OCI-LY1 (cell line): ENCODE data around the gene CEP95.

ENCODE experiments used
- H2AFZ ChIP-seq: fragments of 200-600 bp; sonication (generic), shearing (Covaris generic); 2 replicates; pipeline ENCODE4 v1.6.0; 2014; ENCODE audit warnings: antibody characterized with exemption, mild to moderate bottlenecking, low read length
- H3F3A ChIP-seq: fragments of 200-600 bp; sonication (generic), shearing (Covaris generic); 2 replicates; pipeline ENCODE4 v1.6.0; 2014; ENCODE audit warnings: mild to moderate bottlenecking, antibody characterized with exemption, low read length, moderate library complexity; ENCODE audit not compliant: insufficient read depth
- H3K27ac ChIP-seq: fragments of 200-600 bp; sonication (generic); 2 replicates; pipeline ENCODE4 v1.5.1; 2014; ENCODE audit warnings: low read length, mixed run types, mild to moderate bottlenecking, low read depth; ENCODE audit not compliant: poor library complexity, severe bottlenecking
- H3K27me3 ChIP-seq: fragments of 200-600 bp; sonication (generic); 2 replicates; pipeline ENCODE4 v1.6.0; 2014; ENCODE audit warnings: antibody characterized with exemption, mild to moderate bottlenecking, low read length, moderate library complexity; ENCODE audit not compliant: insufficient read depth
- H3K36me3 ChIP-seq: fragments of 200-600 bp; sonication (generic); 2 replicates; pipeline ENCODE4 v1.6.1; 2014; ENCODE audit warnings: mild to moderate bottlenecking, antibody characterized with exemption, low read length, moderate library complexity, mixed read lengths; ENCODE audit not compliant: insufficient read depth
- H3K4me1 ChIP-seq: fragments of 200-600 bp; sonication (generic); 2 replicates; pipeline ENCODE4 v1.5.1; 2014; ENCODE audit warnings: mild to moderate bottlenecking, low read length, moderate library complexity; ENCODE audit not compliant: insufficient read depth, severe bottlenecking
- H3K4me2 ChIP-seq: fragments of 200-600 bp; sonication (generic), shearing (Covaris generic); 2 replicates; pipeline ENCODE4 v1.6.1; 2014; ENCODE audit warnings: low read length
- H3K4me3 ChIP-seq: fragments of 200-600 bp; sonication (generic); 2 replicates; pipeline ENCODE4 v1.5.1; 2014; ENCODE audit warnings: low read length, low read depth, mild to moderate bottlenecking, mixed read lengths; ENCODE audit not compliant: poor library complexity, severe bottlenecking
- H3K79me2 ChIP-seq: fragments of 200-600 bp; shearing (Covaris generic); 2 replicates; pipeline ENCODE4 v1.6.1; 2016; ENCODE audit warnings: mixed run types, low read length, mixed read lengths; ENCODE audit not compliant: insufficient read depth
- H3K9ac ChIP-seq: fragments of 200-600 bp; sonication (generic), shearing (Covaris generic); 2 replicates; pipeline ENCODE4 v1.6.1; 2014; ENCODE audit warnings: mild to moderate bottlenecking, low read length, mixed read lengths
- H3K9me2 ChIP-seq: fragments of 200-600 bp; sonication (generic), shearing (Covaris generic); 2 replicates; pipeline ENCODE4 v1.6.1; 2014; ENCODE audit warnings: low read depth, mild to moderate bottlenecking, low read length, mixed read lengths
- H3K9me3 ChIP-seq: fragments of 200-600 bp; shearing (Covaris generic); 2 replicates; pipeline ENCODE4 v1.6.1; 2014; ENCODE audit warnings: low read length, mixed read lengths
- H4K20me1 ChIP-seq: fragments of 200-600 bp; sonication (generic), shearing (Covaris generic); 2 replicates; pipeline ENCODE4 v1.6.0; 2016; ENCODE audit warnings: mild to moderate bottlenecking, low read length; ENCODE audit not compliant: insufficient read depth
- CTCF ChIP-seq: fragments of 200-600 bp; sonication (generic), shearing (Covaris generic); IDR thresholded peaks from 2 replicates; pipeline ENCODE4 v1.5.1; 2017; ENCODE audit warnings: mild to moderate bottlenecking, antibody characterized with exemption, low read length, moderate library complexity, mixed read lengths
- EZH2 ChIP-seq: fragments of 200-600 bp; sonication (generic), shearing (Covaris generic); IDR thresholded peaks from 2 replicates; pipeline ENCODE4 v1.8.0; 2017; ENCODE audit warnings: borderline replicate concordance, mixed run types, mild to moderate bottlenecking, antibody characterized with exemption, low read length, moderate library complexity, mixed read lengths

CEP95 gene

GRCh38 chr17:64579917-64580316, 73.1 kb downstream of the CEP95 start:
- Histone ChIP-seq H3K9me2 (no peaks in the 10 kb centered on the region), H3K4me3 (no peak overlapping the region), H3K36me3 (peaks cover 34% of the 10 kb centered on the region; the same call in 1 of the 2 replicates), H2AFZ (no peak overlapping the region), H3K9ac (no peak overlapping the region), H4K20me1 (no peaks in the 10 kb centered on the region), H3K9me3 (no peaks in the 10 kb centered on the region), H3F3A (no peaks in the 10 kb centered on the region), H3K27ac (no peak overlapping the region), H3K4me2 (no peak overlapping the region), H3K4me1 (no peaks in the 10 kb centered on the region), H3K79me2 (no peaks in the 10 kb centered on the region), H3K27me3 (no peaks in the 10 kb centered on the region)
- TF ChIP-seq CTCF = no peak
- TF ChIP-seq EZH2 = no peak

- Histone ChIP-seq H3K27ac (no peak overlapping the region), H3K9ac (no peak overlapping the region), H2AFZ (no peak overlapping the region), H3K4me1 (no peaks in the 10 kb centered on the region), H3K4me2 (no peak overlapping the region), H4K20me1 (no peaks in the 10 kb centered on the region), H3K4me3 (no peak overlapping the region), H3K36me3 (peaks cover 34% of the 10 kb centered on the region; the same call in 1 of the 2 replicates), H3K9me3 (no peaks in the 10 kb centered on the region), H3K27me3 (no peaks in the 10 kb centered on the region), H3K79me2 (no peaks in the 10 kb centered on the region), H3K9me2 (no peaks in the 10 kb centered on the region), H3F3A (no peaks in the 10 kb centered on the region)
- TF ChIP-seq CTCF (no peak), EZH2 (no peak)
Observed at GRCh38 chr17:64580384-64581315, 73.9 kb downstream of the CEP95 start.

GRCh38 chr17:64583038-64583437, 76.3 kb downstream of the CEP95 start:
- Histone ChIP-seq H3F3A (no peaks in the 10 kb centered on the region), H4K20me1 (no peaks in the 10 kb centered on the region), H3K79me2 (no peaks in the 10 kb centered on the region), H3K9ac (no peak overlapping the region), H3K9me3 (no peaks in the 10 kb centered on the region), H2AFZ (no peak overlapping the region), H3K4me1 (no peaks in the 10 kb centered on the region), H3K27me3 (no peaks in the 10 kb centered on the region), H3K36me3 (peaks cover 28% of the 10 kb centered on the region; the same call in 1 of the 2 replicates), H3K4me2 (no peak overlapping the region), H3K9me2 (no peaks in the 10 kb centered on the region), H3K4me3 (no peak overlapping the region), H3K27ac (no peak overlapping the region)
- TF ChIP-seq CTCF (no peak), EZH2 (no peak)
